A673 (cell line): ENCODE data around the gene PRSS22.

Source experiments
- CTCF ChIP-seq: fragments of 300-800, 200-600 bp; sonication (generic); conservative IDR thresholded peaks from 2 replicates; pipeline ENCODE4 v1.5.1; 2017; ENCODE audit warnings: low read depth, mild to moderate bottlenecking, antibody characterized with exemption, low read length, moderate library complexity, mixed read lengths
- EZH2 ChIP-seq: fragments of 200-600 bp; sonication (generic); IDR thresholded peaks from 2 replicates; pipeline ENCODE4 v1.6.1; 2017; ENCODE audit warnings: borderline replicate concordance, low read depth, mild to moderate bottlenecking, mixed read lengths, antibody characterized with exemption, low read length; ENCODE audit not compliant: poor library complexity, severe bottlenecking

GRCh38 chr16:2884041-2884451 is 26.1 kb upstream of the PRSS22 start:
- TF ChIP-seq EZH2 (no peak), CTCF (no peak)
